Amygdala (tissue), 56 donors: Measurements from ENCODE around the gene KIF26A.

ENCODE experiments used
- DNase-seq, 56 donors: peaks; one replicate each; lab custom pipeline; 2025; lab: John Stamatoyannopoulos, UW

The KIF26A gene

DNA sequence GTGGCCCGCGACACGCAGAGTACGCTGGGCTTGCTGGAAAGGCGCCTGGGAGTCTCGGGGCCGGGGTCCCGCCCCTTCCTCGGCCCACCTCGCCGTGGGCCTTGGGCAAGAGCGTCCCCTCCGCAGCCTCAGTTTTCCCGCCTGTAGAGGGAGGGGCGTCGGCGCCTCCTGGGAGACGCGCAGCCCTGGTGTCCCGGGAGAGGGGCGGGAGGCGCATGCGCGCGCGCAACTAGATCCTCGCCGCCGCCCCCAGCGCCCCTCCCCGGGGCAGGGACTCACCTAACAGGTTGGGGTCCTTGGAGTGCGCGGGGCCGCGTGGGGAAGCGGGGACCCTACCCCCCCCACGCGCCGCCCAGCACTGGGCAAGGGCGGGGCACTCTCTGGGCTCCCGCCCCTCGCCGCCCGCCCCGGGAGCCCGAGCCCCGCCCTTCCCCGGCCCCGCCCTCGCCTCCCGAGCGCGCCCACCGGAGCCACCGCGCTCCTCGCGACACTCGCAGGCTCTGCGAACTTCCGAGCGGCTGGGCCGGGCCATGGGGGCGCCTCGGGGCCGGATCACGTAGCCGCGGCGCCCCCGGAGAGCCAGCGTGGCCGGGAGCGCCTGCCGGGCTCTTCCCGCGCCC is at the start of gene KIF26A:
Gene KIF26A (plus strand): TSS at position 490 of the 620 bp plus-strand sequence. CDS start 136 bp downstream, outside the sequence.
- DNase-seq: no peak

GRCh38 chr14:104090071-104090748 is 48.2 kb upstream of the KIF26A start:
- DNase-seq: no peak

DNA sequence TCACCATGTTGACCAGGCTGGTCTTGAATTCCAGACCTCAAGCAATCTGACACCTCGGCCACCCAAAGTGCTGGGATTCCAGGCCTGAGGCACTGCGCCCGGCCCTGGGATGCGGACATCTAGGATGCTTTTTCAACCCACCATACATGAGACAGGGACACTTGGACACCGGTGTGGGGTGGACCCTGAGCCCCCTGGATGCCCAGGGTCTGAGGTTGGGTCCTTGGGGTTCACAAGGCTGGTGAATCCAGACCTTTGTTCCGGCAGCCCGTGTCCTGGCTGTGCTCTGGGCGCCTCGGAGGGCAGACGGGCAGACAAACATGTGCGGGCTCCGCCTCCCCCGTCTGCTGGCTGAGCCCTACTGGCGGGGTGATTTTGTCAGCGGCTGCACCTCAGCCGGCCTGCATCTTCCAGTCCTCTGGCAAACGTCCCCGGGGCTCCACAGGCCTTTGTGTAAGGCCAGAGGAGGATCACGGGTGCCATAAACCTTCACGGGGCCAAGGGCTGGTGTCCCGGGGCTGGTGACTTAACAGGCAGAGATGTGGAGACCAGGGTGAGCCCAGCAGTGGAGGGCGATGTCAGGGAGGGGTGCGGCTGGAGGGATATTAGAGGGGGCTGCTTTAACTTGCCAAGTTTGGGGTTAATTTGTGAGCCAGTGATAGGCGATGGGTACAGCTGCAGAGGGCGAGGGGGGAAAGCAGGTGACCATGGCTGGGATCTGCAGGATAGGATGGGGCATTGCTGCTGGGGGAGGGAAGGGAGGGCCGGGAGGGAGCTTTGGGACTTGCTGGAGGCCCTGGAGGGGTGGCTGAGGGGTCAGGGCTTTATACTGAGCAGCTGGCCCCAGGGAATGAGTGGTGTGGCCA is 47.1 kb upstream of the KIF26A start:
- no peak for DNase-seq

DNA sequence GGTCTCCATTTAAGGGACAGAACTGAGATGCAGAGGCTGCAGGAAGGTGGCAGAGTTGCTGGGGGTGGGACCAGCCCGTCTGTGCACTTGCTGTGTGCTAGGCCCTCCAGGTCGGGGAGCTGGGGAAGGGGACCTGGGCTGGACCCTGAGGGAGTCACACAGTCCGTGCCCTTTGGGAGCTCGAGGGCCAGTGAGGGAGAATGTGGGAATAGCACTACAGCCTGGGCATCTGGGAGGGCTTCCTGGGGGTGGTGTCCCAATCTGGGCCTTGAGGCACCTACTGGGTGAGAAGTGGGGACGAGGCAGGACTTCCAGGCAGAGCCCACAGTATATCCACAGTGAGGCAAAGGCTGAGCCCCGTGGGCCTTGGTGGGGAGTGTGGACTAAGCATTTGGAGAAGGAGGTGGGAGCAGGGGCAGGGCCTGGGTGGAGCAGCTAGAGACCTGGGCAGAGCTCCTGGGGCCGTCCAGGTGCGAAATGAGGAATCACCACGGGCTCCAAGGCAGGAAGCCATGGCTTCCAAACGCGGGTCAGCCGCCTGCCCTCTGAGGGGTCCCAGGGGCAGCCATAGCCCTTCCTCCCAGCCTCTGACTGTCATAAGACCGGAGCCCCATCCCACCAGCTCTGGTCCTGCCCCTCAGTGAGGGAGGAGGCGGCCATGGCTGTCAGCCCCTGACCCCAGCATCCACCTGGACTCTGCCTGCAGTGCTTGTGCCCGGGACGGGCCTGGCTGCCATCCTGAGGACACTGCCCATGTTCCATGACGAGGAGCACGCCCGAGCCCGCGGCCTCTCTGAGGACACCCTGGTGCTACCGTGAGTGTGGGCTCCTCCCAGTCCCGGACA is 46.2 kb upstream of the KIF26A start:
- no peak for DNase-seq

DNA sequence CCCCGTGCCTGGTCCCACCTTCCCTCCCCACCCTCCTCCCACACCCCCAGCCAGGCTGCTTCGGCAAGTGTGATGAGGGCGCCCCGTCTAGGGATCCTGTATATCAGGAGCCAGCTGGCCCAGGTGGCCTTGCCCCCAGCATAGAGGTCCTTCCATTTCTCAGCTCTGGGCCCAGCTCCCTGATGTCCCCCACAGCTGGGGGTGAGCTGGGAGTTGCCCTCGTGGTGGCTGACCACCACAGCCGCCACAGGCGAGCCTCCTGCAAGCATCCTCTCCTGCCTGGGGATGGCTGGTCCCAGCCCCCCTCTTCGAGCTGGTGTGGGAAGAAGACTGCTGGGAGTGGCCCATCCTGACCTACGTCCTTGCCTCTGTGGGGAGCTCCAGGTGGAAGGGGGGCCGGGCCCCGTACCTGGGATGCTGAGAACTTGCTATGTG is 45.4 kb upstream of the KIF26A start:
- DNase-seq: no peak

DNA sequence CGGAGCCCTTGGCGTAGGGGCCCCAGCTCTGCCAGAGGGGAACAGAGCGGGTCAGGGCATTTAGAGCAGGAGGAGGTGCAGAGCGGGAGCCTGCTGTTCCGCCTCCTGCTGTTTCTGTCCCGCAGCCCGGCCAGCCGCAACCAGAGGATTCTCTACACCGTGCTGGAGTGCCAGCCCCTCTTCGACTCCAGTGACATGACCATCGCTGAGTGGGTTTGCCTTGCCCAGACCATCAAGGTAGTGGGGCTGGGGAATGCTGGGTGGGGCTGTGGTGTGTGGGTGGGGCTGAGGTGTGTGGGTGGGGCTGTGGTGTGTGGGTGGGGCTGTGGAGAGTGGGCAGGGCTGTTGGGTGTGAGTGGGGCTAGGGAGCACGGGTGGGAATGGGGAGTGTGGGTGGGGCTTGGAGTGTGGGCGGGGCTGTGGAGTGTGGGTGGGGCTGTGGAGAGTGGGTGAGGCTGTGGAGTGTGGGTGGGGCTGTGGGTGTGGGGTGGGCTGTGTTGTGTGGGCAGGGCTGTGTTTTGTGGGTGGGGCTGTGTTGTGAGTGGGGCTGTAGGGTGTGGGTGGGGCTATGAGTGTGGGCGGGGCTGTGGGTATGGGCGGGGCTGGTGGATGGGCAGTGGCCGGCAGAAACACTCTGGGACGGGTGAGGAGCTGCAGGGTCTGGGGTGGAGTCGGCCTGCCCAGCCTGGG is 44.9 kb upstream of the KIF26A start:
- peak in 1 of 56 donors; percentile 47 for DNase-seq

DNA sequence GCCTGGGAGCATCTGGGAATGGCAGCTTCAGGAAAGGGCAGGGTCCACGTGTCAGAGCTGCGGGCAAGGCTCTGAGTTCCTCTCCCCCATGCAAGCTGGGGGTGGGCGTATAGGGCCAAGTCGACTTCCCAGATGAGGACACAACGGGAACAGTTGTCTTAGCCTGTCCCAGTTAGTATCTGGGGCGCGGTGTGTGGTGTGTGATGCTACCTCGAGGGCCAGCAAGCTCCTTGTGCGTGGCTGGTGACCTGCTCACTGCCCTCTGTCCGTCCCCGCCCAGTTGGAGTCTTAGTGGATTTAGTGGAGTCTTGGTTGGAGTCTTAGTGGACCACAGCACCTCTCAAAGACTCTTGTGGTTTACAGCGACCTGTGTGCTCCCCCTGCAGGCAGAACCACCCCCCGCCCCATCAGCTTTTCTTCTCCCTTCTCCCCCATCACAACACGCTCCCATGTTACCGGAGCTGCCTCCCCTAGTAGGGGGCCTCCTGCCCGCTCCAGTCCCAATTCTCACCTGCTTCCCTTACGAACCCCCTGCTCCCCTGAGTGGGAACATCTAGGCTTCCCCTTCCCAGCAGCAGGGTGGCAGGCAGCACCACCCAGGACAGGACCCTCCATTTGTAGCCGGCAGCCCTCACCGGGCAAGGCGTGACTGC is 44.2 kb upstream of the KIF26A start:
- DNase-seq: no peak

GRCh38 chr14:104094709-104095425 is 43.5 kb upstream of the KIF26A start:
- peak in 35 of 56 donors; percentile 3 to 75 (median 27) for DNase-seq

- no peak for DNase-seq
Measured at GRCh38 chr14:104095426-104096310, 42.7 kb upstream of the KIF26A start.

- DNase-seq: no peak
Measured at GRCh38 chr14:104096318-104096717, 42.1 kb upstream of the KIF26A start.

DNA sequence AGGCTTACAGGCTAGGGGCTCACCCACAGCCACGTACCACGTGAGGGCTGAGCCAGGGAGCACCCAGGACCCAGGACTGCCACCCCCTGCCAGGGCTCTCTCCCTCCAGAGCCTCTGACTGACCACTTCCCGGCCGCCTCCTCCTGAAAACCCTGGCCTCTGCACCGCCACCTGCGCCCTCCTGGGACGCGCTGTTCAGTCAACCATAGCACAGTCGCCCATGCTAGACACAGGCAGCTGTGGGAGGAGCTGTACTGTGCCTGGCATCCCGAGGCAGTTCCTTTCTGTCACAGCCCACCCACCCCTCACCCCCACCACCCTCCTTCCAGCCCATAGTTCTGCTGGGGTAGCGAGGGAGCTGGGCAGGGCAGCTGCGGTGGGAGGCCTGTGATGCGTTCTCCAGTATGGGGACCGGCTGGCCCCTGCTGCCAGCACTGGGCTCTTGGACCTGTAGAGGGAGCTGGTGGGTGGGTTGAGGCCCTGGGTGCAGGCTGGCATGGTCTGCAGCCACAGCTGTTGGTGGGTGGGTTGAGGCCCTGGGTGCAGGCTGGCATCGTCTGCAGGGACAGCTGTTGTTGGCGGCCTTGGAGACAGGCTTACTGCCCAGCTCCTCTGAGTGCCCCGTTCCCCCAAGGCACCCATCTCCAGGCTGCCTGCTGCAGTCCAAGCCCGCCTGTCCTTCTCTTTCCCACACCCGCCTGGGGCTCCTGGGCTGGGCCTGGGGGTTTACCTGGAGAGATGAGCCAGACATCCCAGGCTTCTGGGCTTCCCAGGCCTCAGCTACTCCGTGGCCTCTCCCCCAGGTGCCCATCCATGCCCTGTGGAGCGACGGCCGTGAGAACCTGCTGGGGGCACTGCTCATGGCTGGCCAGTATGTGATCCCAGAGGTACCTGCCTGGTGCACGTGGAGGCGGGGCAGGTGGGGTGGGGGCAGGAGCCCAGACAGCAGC is 41.4 kb upstream of the KIF26A start:
- DNase-seq: no peak

- no peak for DNase-seq
Measured at GRCh38 chr14:104098272-104099095, 39.9 kb upstream of the KIF26A start.

DNA sequence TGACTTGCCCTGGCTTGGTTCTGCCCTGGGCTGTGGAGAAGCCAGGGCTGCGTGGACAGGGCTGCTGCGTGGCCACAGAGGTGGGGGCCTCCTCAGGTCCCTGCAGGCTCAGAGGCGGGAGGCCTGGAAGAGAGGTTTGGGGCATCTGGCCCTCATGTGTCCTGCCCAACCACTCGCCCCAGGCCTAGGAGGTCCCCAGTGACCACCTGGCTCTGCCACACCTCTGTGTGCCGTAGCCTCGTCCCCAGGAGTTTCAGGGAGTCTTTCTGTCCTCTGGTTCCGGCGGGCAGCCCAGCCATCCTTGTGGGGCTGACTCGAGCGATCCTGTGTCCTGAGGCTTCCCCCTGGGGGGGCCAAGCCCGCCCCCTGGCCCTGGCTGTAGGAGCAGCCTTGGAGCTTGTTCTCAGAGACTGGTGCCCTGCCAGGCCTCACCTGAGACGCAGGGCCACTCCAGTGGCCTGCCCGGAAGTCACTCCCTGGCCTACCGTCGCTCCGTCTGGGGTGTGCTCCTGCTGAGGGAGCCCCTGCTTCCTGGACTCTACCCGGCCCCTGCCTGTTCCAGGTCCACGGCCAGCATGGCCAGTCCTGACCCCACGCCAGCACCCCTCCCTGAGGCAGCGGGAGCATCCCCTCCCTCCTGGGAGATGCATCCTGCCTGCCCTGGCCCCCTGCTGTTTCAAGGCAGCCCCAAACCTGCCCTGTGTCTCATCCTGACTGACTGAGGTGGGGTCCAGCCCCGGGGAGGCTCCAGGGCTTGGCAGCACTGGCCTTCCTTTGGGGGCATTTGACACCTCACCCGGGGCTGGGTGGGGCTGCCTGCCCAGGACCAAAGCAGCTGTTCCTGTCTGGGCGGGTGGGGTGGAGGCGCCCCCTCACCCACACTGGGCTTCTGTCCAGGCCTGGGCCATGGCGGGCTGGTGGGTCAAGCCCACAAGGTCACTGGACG is 39.0 kb upstream of the KIF26A start:
- DNase-seq: no peak
